ENCODE results near the gene MACROD1.

The MACROD1 gene

DNA sequence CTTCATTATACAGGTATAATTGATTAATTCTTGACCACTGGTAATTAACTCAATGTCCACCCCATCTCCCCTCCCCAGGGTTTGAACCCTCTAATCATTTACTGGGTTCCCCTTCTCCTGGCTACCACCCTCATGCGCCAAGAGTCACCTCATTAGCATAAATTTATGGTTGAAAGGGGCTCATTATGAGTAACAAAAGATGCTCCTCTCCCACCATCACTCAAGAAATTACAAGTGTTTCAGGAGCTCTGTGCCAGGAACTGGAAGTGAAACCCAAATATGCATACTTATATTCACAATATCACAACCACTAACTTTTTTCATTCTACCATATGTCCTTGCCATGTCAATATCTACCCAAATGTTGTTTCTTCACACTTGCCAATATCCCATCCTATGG is 12.3 kb upstream of the MACROD1 start:
- DNase-seq (ENCODE audit: low read depth) = no peak
- no peak overlapping the region for H3K4me3 ChIP-seq (ENCODE audit: low read depth, low read length)

GRCh38 chr11:64176751-64177150 is 10.8 kb upstream of the MACROD1 start:
- no peak overlapping the region for H3K4me3 ChIP-seq (ENCODE audit: low read depth, low read length)
- no peak for TF ChIP-seq CTCF (conservative IDR thresholded peaks at IDR 0.05; ENCODE audit: low read depth, low read length)
- no peak for DNase-seq (ENCODE audit: low read depth)

More for the DNA sequence above, 12.3 kb upstream of the MACROD1 start:
- no peak for TF ChIP-seq CTCF (conservative IDR thresholded peaks at IDR 0.05; ENCODE audit: low read depth, low read length)

GRCh38 chr11:64173616-64174355 is 7.9 kb upstream of the MACROD1 start:
- no peak for TF ChIP-seq CTCF (conservative IDR thresholded peaks at IDR 0.05; ENCODE audit: low read depth, low read length)
- no peak overlapping the region for H3K4me3 ChIP-seq (ENCODE audit: low read depth, low read length)
- peak; percentile 42 for DNase-seq (ENCODE audit: low read depth)

DNA sequence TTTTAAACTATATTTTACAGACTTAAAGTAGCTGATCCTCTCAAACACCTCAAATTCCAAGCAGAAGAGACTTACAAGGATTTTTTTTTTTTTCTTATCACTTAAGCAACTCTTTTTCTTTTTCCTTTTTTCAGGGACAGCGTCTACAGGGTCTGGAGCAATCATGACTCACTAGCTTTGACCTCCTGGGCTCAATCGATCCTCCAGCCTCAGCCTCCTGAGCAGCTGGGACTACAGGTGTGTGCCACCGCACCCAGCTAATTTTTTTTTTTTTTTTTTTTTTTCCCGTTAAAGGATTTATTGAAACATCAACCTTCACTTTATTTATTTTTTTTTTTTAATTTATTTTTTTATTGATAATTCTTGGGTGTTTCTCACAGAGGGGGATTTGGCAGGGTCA is 4.5 kb upstream of the MACROD1 start:
- DNase-seq (ENCODE audit: low read depth) = no peak
- no peak for TF ChIP-seq CTCF (conservative IDR thresholded peaks at IDR 0.05; ENCODE audit: low read depth, low read length)
- H3K4me3 ChIP-seq (ENCODE audit: low read depth, low read length) = no peak overlapping the region

DNA sequence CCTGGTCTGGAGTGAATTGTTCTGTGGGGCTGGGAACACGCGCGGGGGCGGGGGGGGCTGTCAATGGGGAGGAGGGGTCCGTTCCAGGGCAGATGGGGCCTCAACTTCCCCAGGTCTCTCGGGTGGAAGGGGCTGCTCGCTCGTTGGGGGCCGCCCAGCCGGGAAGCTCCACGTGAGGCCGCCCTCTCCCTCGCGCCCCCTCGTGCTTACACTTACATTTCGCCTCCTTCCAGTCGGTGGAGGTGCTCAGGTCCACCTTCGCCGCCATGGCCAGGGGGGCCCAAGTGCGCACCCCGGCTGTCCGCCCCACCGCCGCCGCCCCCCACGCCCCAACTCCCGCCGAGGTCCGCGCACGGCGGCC is 452 bp downstream of the MACROD1 start:
- peak overlapping the region; percentile 72 for H3K4me3 ChIP-seq (ENCODE audit: low read depth, low read length)
- no peak for DNase-seq (ENCODE audit: low read depth)
- no peak for TF ChIP-seq CTCF (conservative IDR thresholded peaks at IDR 0.05; ENCODE audit: low read depth, low read length)

DNA sequence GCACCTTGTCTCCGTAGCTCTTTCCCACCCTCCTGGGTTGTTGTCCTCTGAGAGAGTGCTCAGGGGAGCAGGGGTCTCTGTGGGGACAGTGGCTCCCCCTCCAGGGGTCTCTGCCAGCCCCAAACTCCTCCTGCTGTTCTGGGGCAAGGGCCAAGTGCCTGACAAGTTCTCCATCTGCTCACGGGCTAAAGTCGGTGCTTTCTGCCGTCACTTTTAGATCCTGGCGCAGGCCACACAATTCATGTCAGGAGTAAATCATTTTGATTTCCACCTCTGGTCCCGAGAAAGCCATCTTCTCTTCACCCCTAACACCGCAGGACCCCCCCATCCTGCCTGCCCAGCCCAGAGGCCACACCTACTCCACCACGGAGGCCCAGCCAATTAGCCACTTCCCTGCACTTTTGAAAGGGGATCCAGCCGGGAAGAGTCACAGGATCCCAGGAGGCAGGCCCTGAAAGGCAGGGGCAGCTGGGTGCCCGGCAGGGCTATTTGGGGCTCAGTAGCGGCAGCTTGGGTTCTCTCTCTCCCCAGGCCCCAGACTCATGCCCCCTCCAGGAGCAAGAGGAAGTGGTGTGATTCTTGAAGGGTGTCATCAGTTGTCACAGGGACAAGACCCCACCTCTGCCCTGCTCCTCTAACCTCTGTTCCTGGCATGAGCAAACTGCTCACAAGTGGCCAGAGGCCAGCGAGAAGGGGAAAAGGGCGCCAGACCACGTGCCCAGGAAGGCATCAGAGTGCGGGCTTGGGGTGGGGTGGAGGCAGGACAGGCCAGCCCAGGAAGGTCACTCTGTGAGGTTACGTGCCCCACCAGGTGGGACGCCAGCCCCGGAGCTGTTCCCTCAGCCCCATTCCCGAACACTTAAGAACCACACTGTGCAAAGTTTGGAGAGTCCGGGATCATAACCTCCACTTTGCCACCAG is 1.3 kb downstream of the MACROD1 start:
- peak overlapping the region; percentile 72 for H3K4me3 ChIP-seq (ENCODE audit: low read depth, low read length)
- DNase-seq (ENCODE audit: low read depth) = no peak
- no peak for TF ChIP-seq CTCF (conservative IDR thresholded peaks at IDR 0.05; ENCODE audit: low read depth, low read length)

Data from choroid plexus epithelial cell (primary cell).